ENCODE data around the gene DHX16. TPM values are rescaled to one million over a fixed set of nuclear protein-coding genes. Genes with fewer than 3 reads are reported as not detected.

Gene DHX16
- polyA plus RNA-seq, 1 donor (not counting 4 experiments of a cell fraction or from before 2014, with no cell fraction given): 34.2 TPM

DNA sequence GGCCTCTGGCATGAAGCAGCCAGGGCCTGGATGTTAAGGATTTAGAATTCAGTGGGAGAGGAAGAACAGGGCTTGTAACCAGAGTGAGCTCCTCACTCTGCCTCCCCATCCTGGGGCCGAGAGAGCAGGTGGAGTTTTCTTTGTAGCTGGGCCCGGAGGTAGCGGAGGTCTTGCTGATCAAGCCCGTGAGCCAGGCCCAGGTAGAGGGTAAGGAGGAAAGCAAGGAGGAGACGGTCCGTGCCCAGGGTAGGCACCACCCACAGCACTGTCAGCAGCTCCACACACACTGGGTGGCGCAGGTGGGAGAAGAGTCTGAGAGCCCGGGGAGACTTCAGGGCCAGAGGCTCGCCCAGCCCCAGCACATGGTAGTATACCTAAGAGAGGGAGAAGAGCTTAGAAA is 15.8 kb upstream of the DHX16 start:
- Histone ChIP-seq H3K79me2 (ENCODE audit: control insufficient read depth, insufficient read depth, low read length) (peaks cover 56% of the 10 kb centered on the region), H4K20me1 (ENCODE audit: control insufficient read depth, extremely low read depth, insufficient read depth, low read length) (no peaks in the 10 kb centered on the region), H3K4me2 (ENCODE audit: control insufficient read depth, extremely low read depth, insufficient read depth, low read depth, low read length) (peak overlapping the region; percentile 98), H3K36me3 (ENCODE audit: control insufficient read depth in 2 of 2, extremely low read depth in 1 of 2, insufficient read depth in 2 of 2, low read length in 2 of 2) (peaks cover 4 to 16% of the 10 kb centered on the region in 2 experiments), H3K4me1 (ENCODE audit: control insufficient read depth, extremely low read depth, insufficient read depth, low read length) (peaks cover 33% of the 10 kb centered on the region), H3K4me3 (ENCODE audit: control insufficient read depth in 2 of 3, extremely low read depth in 1 of 3, insufficient read depth in 2 of 3, low read depth in 1 of 3, low read length in 3 of 3) (peak overlapping the region; percentile 82 to 90 (median 87)), H3K27ac (ENCODE audit: control insufficient read depth, insufficient read depth, low read length) (peak overlapping the region; percentile 94), H3K9me3 (ENCODE audit: control insufficient read depth, low read depth, low read length) (no peaks in the 10 kb centered on the region), H3K9me1 (ENCODE audit: control insufficient read depth, extremely low read depth, insufficient read depth, low read length) (no peaks in the 10 kb centered on the region), H2AFZ (ENCODE audit: control insufficient read depth, low read length) (no peak overlapping the region), H3K9ac (ENCODE audit: control insufficient read depth, extremely low read depth, insufficient read depth, low read length) (peak overlapping the region; percentile 97), H3K27me3 (ENCODE audit: control insufficient read depth, extremely low read depth, insufficient read depth, low read length) (no peaks in the 10 kb centered on the region)
- DNase-seq (ENCODE audit: low read depth, low spot score) (no peak), FAIRE-seq (no peak)
- dilution Hi-C loops (cut with MboI; ENCODE audit: extremely low pct_ligation_motif_present, low sequenced_read_pairs): no loop called here
- TF ChIP-seq CTCF (optimal IDR thresholded peaks at IDR 0.05 in 1 of 3, IDR thresholded peaks at IDR 0.05 in 1 of 3, conservative IDR thresholded peaks at IDR 0.05 in 1 of 3; ENCODE audit: extremely low read depth in 1 of 3, insufficient read depth in 2 of 3, low read length in 3 of 3): peak in 1 of 3 experiments; percentile 7
- TF ChIP-seq EZH2 (IDR thresholded peaks at IDR 0.05; ENCODE audit: low read length): no peak

GRCh38 chr6:30687659-30688431 is 15.0 kb upstream of the DHX16 start:
- no peak for DNase-seq (ENCODE audit: low read depth, low spot score)
- H3K79me2 ChIP-seq (ENCODE audit: control insufficient read depth, insufficient read depth, low read length): peaks cover 63% of the 10 kb centered on the region
- dilution Hi-C loops (cut with MboI; ENCODE audit: extremely low pct_ligation_motif_present, low sequenced_read_pairs): no loop called here
- no peak for FAIRE-seq
- no peaks in the 10 kb centered on the region for H3K9me3 ChIP-seq (ENCODE audit: control insufficient read depth, low read depth, low read length)
- no peaks in the 10 kb centered on the region for H3K27me3 ChIP-seq (ENCODE audit: control insufficient read depth, extremely low read depth, insufficient read depth, low read length)
- peaks cover 7 to 23% of the 10 kb centered on the region in 2 experiments for H3K36me3 ChIP-seq (ENCODE audit: control insufficient read depth in 2 of 2, extremely low read depth in 1 of 2, insufficient read depth in 2 of 2, low read length in 2 of 2)
- no peaks in the 10 kb centered on the region for H4K20me1 ChIP-seq (ENCODE audit: control insufficient read depth, extremely low read depth, insufficient read depth, low read length)
- peak overlapping the region; percentile 82 to 90 (median 87) for H3K4me3 ChIP-seq (ENCODE audit: control insufficient read depth in 2 of 3, extremely low read depth in 1 of 3, insufficient read depth in 2 of 3, low read depth in 1 of 3, low read length in 3 of 3)
- no peak for TF ChIP-seq EZH2 (IDR thresholded peaks at IDR 0.05; ENCODE audit: low read length)
- TF ChIP-seq CTCF (optimal IDR thresholded peaks at IDR 0.05 in 1 of 3, IDR thresholded peaks at IDR 0.05 in 1 of 3, conservative IDR thresholded peaks at IDR 0.05 in 1 of 3; ENCODE audit: extremely low read depth in 1 of 3, insufficient read depth in 2 of 3, low read length in 3 of 3): peak in 1 of 3 experiments; percentile 30
- H3K4me1 ChIP-seq (ENCODE audit: control insufficient read depth, extremely low read depth, insufficient read depth, low read length): peaks cover 35% of the 10 kb centered on the region
- H3K9me1 ChIP-seq (ENCODE audit: control insufficient read depth, extremely low read depth, insufficient read depth, low read length): no peaks in the 10 kb centered on the region
- peak overlapping the region; percentile 94 for H3K27ac ChIP-seq (ENCODE audit: control insufficient read depth, insufficient read depth, low read length)
- peak overlapping the region; percentile 98 for H3K4me2 ChIP-seq (ENCODE audit: control insufficient read depth, extremely low read depth, insufficient read depth, low read depth, low read length)
- H3K9ac ChIP-seq (ENCODE audit: control insufficient read depth, extremely low read depth, insufficient read depth, low read length): peak overlapping the region; percentile 97
- H2AFZ ChIP-seq (ENCODE audit: control insufficient read depth, low read length): no peak overlapping the region
